Right atrium auricular region (tissue), 2 donors: ENCODE measurements around the gene RFX1. TPM values are rescaled to one million over a fixed set of nuclear protein-coding genes. Genes with fewer than 3 reads are reported as not detected.

Experiments
- DNase-seq: peaks from one replicate; pipeline ENCODE4 v3.0.0-alpha.2; 2019; ENCODE audit warnings: low spot score
- H3K27ac ChIP-seq, 2 donors: fragments of 200-600 bp; sonication (generic); 1 replicate in 1 of 2; 2 replicates in 1 of 2; pipeline ENCODE4 v1.5.1; 2016 to 2019
- H3K27me3 ChIP-seq, 2 donors: fragments of 200-600 bp; sonication (generic); one replicate each; pipeline versions ENCODE4 v1.5.1 to v1.6.0; 2017 to 2019
- H3K36me3 ChIP-seq: fragments of 200-600 bp; sonication (generic); one replicate; pipeline ENCODE4 v1.5.1; 2016
- H3K4me1 ChIP-seq, 2 donors: fragments of 200-600 bp; sonication (generic); one replicate each; pipeline versions ENCODE4 v1.5.1 to v1.6.0; 2017 to 2019
- H3K4me3 ChIP-seq, 2 donors: fragments of 200-600 bp; sonication (generic); 1 replicate in 1 of 2; 2 replicates in 1 of 2; pipeline ENCODE4 v1.5.1; 2017 to 2019; ENCODE audit warnings: mild to moderate bottlenecking in 1 of 2, moderate library complexity in 1 of 2
- H3K9me3 ChIP-seq, 2 donors: fragments of 200-600 bp; sonication (generic); one replicate each; pipeline ENCODE4 v1.5.1; 2019
- total RNA-seq, 2 donors: library from RNA; depleted of rRNA; stranded (reverse); fragments of >200 nt; gene quantifications; one replicate each; pipeline ENCODE4 v1.1.0, GENCODE V29; 2016
- TF ChIP-seq, protein P1 (sequence below), 2 donors: fragments of 200-600 bp; sonication (generic); IDR thresholded peaks; one replicate each; pipeline ENCODE4 v1.5.1; 2019; ENCODE audit warnings: antibody characterized with exemption in 2 of 2

The RFX1 gene
- total RNA-seq, 2 donors from 2014 or later = 3.2 to 5.2 TPM

DNA sequence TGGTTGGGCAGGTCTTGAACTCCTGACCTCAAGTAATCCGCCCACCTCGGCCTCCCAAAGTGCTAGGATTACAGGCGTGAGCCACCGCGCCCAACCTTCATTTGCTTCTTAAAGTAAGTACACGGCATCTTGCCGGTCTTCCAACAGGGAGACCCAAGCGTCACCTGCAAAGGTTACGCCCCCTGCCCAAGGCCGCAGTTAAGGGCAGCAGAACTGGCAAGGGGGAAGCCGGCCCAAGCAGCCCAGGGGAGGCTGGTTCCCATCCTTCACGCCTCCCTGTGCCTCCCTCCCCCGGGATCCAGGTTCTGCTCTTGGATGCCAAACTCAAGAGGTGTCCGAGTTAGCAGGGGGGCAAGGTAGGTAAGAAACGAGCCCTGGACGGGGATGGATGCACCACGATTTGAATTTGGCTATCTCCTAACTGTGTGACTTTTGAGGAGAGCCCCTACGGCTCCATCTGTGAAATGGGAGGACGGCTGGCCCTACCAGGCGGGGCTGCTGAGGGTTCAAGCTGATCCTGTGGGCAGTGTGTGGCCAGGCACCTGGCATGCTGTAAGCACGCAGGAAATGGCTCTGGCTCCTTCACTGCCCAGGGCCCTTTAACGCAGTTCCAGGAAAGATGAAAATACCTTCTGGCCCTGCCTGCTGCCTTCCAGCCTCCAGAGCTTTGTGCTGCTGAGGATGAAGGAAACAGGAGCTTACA is 9.0 kb downstream of the RFX1 start:
- Histone ChIP-seq H3K9me3 (peaks cover 0 to 10% of the 10 kb centered on the region in 2 donors), H3K4me3 (no peak overlapping the region), H3K4me1 (peaks cover 0 to 8% of the 10 kb centered on the region in 2 donors), H3K27me3 (no peaks in the 10 kb centered on the region), H3K36me3 (peaks cover 10% of the 10 kb centered on the region), H3K27ac (no peak overlapping the region)
- TF ChIP-seq, protein P1, sequence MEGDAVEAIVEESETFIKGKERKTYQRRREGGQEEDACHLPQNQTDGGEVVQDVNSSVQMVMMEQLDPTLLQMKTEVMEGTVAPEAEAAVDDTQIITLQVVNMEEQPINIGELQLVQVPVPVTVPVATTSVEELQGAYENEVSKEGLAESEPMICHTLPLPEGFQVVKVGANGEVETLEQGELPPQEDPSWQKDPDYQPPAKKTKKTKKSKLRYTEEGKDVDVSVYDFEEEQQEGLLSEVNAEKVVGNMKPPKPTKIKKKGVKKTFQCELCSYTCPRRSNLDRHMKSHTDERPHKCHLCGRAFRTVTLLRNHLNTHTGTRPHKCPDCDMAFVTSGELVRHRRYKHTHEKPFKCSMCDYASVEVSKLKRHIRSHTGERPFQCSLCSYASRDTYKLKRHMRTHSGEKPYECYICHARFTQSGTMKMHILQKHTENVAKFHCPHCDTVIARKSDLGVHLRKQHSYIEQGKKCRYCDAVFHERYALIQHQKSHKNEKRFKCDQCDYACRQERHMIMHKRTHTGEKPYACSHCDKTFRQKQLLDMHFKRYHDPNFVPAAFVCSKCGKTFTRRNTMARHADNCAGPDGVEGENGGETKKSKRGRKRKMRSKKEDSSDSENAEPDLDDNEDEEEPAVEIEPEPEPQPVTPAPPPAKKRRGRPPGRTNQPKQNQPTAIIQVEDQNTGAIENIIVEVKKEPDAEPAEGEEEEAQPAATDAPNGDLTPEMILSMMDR (IDR thresholded peaks at IDR 0.05) = no peak
- no peak for DNase-seq

DNA sequence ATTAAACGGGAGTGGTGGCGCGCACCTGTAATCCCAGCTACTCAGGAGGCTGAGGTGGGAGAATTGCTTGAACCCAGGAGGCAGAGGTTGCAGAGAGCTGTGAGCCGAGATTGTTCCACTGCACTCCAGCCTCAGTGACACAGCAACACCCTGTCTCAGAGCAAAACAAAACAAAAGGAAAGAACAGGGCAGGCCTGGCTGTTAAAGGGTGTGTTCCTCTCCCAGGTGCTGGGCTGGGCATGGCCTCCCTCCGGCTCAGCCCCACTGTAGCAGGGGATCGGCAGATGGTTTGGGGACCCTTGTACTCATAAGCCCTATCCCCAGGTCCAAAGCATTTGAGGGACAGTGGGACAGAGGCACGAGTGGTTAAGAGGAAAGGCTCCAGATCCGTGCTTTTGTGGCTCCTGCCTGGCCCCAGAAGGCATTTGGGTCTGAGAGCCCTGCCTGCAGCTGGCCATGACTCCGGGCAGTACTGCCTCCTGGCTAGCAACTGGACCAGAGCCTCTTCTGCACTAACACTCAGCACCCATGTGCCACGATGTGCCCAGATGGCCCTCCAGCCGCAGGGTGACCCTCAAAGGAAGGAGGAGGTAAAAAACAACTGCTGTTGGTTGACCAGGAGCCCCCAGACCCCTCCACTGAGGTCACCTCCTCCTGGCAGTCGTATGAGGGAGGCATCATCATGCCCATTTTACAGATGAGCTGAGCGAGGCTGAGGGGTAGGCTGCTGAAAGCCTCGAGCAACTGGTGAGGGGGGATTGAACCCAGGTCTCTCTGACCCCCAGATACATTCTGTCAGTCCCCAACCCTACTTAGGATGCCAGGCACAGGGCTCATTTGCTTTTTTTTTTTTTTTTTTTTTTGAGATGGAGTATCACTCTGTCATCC is 10.0 kb downstream of the RFX1 start:
- TF ChIP-seq, protein P1 (IDR thresholded peaks at IDR 0.05) = no peak
- Histone ChIP-seq H3K4me1 (peaks cover 0 to 8% of the 10 kb centered on the region in 2 donors), H3K9me3 (peaks cover 0 to 10% of the 10 kb centered on the region in 2 donors), H3K27me3 (no peaks in the 10 kb centered on the region), H3K36me3 (peaks cover 10% of the 10 kb centered on the region), H3K27ac (peak overlapping the region; percentile 61 to 67), H3K4me3 (no peak overlapping the region)
- DNase-seq = no peak

DNA sequence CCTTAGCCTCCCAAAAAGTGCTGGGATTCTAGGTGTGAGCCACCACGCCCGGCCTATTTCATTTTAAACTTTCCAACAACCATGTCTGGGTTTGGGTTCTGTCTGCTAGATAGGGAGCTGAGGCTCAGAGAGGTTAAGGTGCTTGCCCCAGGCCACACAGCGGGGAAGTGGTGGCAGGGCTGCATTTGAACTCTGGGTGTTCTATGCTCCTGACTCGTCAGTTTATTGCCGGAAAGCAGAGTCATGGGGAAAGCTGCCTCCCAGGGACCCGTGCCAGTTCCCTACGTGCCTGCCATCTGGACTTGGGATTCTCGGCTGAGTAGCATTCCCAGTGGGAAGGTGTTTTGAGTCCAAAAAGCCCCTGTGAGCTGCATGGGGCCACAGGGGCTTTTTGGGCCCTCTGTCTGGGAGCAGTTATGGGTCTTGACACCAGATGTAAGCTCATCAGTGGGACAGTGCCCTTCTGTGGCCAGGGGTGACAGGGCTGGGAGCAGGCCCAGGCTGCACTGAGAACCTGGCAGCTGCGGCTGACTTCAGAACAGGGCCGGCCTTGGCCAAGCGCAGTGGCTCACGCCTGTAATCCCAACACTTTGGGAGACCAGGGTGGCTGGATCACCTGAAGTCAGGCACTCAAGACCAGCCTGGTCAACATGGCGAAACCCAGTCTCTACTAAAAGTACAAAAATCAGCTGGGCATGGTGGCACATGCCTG is 10.9 kb downstream of the RFX1 start:
- no peak for DNase-seq
- peak overlapping the region; percentile 61 to 67 for H3K27ac ChIP-seq

DNA sequence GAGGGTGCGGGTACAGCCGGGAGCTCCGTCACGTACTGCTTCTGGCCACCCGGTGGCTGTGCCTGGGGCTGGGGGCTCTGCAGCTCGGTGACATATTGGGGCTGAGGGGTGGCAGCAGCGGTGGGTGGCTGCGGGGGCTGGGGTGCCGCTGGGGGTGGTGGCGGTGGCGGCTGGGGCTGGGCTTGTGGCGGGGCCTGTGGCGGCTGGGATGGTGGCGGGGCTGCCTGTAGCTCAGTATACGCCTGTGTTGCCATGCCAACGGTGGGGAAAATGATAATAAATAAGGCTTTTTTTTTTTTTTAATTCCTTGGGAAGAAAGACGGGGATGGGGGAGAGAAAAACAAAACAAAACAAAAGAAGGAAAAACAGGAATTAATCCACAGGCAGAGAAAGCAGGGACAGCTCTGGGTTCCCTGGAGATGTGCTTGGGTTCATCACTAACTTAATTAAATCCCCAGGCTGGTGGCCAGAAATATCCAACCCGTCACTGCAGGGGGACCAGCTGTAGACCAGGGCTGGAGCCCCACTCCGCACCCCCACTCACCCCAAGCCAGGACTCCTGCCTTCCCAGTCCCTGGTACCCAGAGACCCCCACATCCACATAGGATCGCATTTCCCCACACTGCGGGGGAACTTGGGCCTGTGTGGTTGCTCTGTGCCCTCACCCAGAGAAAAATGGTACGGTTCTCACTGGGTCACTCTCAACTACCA is 12.4 kb downstream of the RFX1 start:
- Histone ChIP-seq H3K4me1 (peaks cover 0 to 8% of the 10 kb centered on the region in 2 donors), H3K4me3 (no peak overlapping the region), H3K36me3 (peaks cover 10% of the 10 kb centered on the region), H3K27me3 (no peaks in the 10 kb centered on the region), H3K27ac (no peak overlapping the region), H3K9me3 (peaks cover 0 to 4% of the 10 kb centered on the region in 2 donors)
- no peak for DNase-seq
- TF ChIP-seq, protein P1 (IDR thresholded peaks at IDR 0.05) = no peak

More for the DNA sequence above, 10.9 kb downstream of the RFX1 start:
- Histone ChIP-seq H3K27me3 (no peaks in the 10 kb centered on the region), H3K36me3 (peaks cover 10% of the 10 kb centered on the region), H3K4me1 (peaks cover 0 to 8% of the 10 kb centered on the region in 2 donors), H3K9me3 (peaks cover 0 to 10% of the 10 kb centered on the region in 2 donors), H3K4me3 (no peak overlapping the region)
- TF ChIP-seq, protein P1 (IDR thresholded peaks at IDR 0.05) = no peak

DNA sequence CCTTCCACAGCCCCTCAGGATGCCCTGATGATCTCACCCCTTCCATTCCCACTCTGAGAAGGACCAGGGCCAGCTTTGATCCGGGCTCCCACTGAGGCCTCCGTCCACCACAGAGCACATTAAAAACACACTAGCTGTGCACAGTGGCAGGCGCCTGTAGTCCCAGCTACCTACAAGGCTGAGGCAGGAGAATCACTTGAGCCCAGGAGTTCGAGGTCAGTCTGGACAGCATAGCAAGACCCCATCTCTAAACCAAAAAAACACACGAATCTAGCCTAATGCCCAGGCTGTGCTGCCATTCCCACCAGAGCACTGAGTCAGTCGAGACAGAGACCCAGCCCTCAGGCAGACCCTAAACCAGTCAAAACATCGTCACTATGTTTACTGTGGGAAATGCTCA is 14.1 kb downstream of the RFX1 start:
- TF ChIP-seq, protein P1 (IDR thresholded peaks at IDR 0.05) = no peak
- no peak overlapping the region for H3K27ac ChIP-seq
- peaks cover 10% of the 10 kb centered on the region for H3K36me3 ChIP-seq
- H3K4me1 ChIP-seq = peaks cover 0 to 19% of the 10 kb centered on the region in 2 donors
- H3K27me3 ChIP-seq = no peaks in the 10 kb centered on the region
- no peaks in the 10 kb centered on the region for H3K9me3 ChIP-seq
- no peak for DNase-seq
- H3K4me3 ChIP-seq = no peak overlapping the region
